IMR-90 (cell line): ENCODE results near the gene MALSU1. TPM values are rescaled to one million over a fixed set of nuclear protein-coding genes. Genes with fewer than 3 reads are reported as not detected.
A peak's percentile ranks its signal among the peaks of the same experiment; 100 is the strongest.

Experiments used
- ATAC-seq: fragments of 200-7000 bp; cut with Tn5 transposase; 2 replicates; pipeline ENCODE4 v1.9.1; 2020; ENCODE audit warnings: low read depth, mild to moderate bottlenecking, moderate library complexity
- BruUV-seq: library from RNA; stranded (reverse); fragments of 400-500 nt; replicated peaks from 2 replicates; lab custom pipeline; 2021; lab: Mats Ljungman, UMichigan
- CTCF ChIA-PET: fragments of 300-600 bp; formaldehyde crosslinking; extraction: SDS; loops from one replicate; lab custom pipeline; 2021; ENCODE audit warnings: antibody characterized with exemption; lab: Yijun Ruan, JAX
- POLR2A ChIA-PET: fragments of 300-600 bp; sonication (Branson Sonifier 250); formaldehyde crosslinking; loops from one replicate; lab custom pipeline; 2022; ENCODE audit warnings: antibody characterized with exemption; ENCODE audit not compliant: unreplicated experiment; lab: Charles Lee
- DNase-seq: peaks from one replicate; pipeline ENCODE4 v3.0.0; 2013
- H2AFZ ChIP-seq: replicated peaks from 2 replicates; pipeline ENCODE3; 2013; ENCODE audit warnings: low read length, mild to moderate bottlenecking; ENCODE audit not compliant: poor library complexity
- H2AK5ac ChIP-seq: 2 replicates; pipeline ENCODE4 v1.6.1; 2013; ENCODE audit warnings: low read depth, low read length, inconsistent platforms
- H2AK9ac ChIP-seq: replicated peaks from 2 replicates; pipeline ENCODE3; 2013; ENCODE audit warnings: mild to moderate bottlenecking, low read depth, low read length, moderate library complexity; ENCODE audit not compliant: poor library complexity
- H2BK120ac ChIP-seq: 2 replicates; pipeline ENCODE4 v1.6.1; 2013; ENCODE audit warnings: low read depth, low read length, inconsistent platforms
- H2BK15ac ChIP-seq: 3 replicates; pipeline ENCODE4 v1.6.1; 2013; ENCODE audit warnings: low read depth, low read length, inconsistent platforms
- H2BK20ac ChIP-seq: 2 replicates; pipeline ENCODE4 v1.6.1; 2013; ENCODE audit warnings: low read depth, mild to moderate bottlenecking, inconsistent platforms, low read length, moderate library complexity
- H2BK5ac ChIP-seq: 2 replicates; pipeline ENCODE4 v1.6.1; 2013; ENCODE audit warnings: mild to moderate bottlenecking, low read depth, low read length, inconsistent platforms; ENCODE audit not compliant: poor library complexity, severe bottlenecking
- H3K14ac ChIP-seq: replicated peaks from 2 replicates; pipeline ENCODE4 v1.6.1; 2013; ENCODE audit warnings: low read depth, low read length, inconsistent platforms
- H3K18ac ChIP-seq: 2 replicates; pipeline ENCODE4 v1.6.1; 2013; ENCODE audit warnings: low read depth, low read length, control low read depth
- H3K23ac ChIP-seq: 2 replicates; pipeline ENCODE4 v1.6.1; 2013; ENCODE audit warnings: low read depth, low read length, inconsistent platforms
- H3K27ac ChIP-seq: 2 replicates; pipeline ENCODE4 v1.5.1; 2013; ENCODE audit warnings: mild to moderate bottlenecking, control low read depth, low read length; ENCODE audit not compliant: insufficient read depth
- H3K27me3 ChIP-seq: 2 replicates; pipeline ENCODE4 v1.6.1; 2013; ENCODE audit warnings: low read length; ENCODE audit not compliant: control insufficient read depth, insufficient read depth
- H3K36me3 ChIP-seq: 2 replicates; pipeline ENCODE4 v1.6.1; 2013; ENCODE audit warnings: low read length, mixed read lengths; ENCODE audit not compliant: control insufficient read depth, insufficient read depth
- H3K4ac ChIP-seq: 2 replicates; pipeline ENCODE4 v1.6.1; 2013; ENCODE audit warnings: low read depth, low read length, inconsistent platforms
- H3K4me1 ChIP-seq: 2 replicates; pipeline ENCODE4 v1.6.1; 2013; ENCODE audit warnings: low read length, mixed read lengths; ENCODE audit not compliant: control insufficient read depth, insufficient read depth
- H3K4me2 ChIP-seq: 2 replicates; pipeline ENCODE4 v1.6.1; 2013; ENCODE audit warnings: low read depth, mild to moderate bottlenecking, control low read depth, low read length, moderate library complexity
- H3K4me3 ChIP-seq: 2 replicates; pipeline ENCODE4 v1.5.1; 2013; ENCODE audit warnings: low read depth, mild to moderate bottlenecking, control low read depth, low read length, moderate library complexity; ENCODE audit not compliant: insufficient read depth
- H3K56ac ChIP-seq: 2 replicates; pipeline ENCODE4 v1.6.1; 2013; ENCODE audit warnings: low read length, inconsistent platforms; ENCODE audit not compliant: insufficient read depth; ENCODE audit errors: extremely low read depth
- H3K79me1 ChIP-seq, 2 experiments: 2 replicates each; pipeline ENCODE4 v1.6.1; 2013; ENCODE audit warnings: low read length in 2 of 2, inconsistent platforms in 1 of 2, low read depth in 1 of 2
- H3K9ac ChIP-seq: 2 replicates; pipeline ENCODE4 v1.6.1; 2013; ENCODE audit warnings: low read depth, low read length, control low read depth
- H3K9me1 ChIP-seq: 2 replicates; pipeline ENCODE4 v1.6.1; 2013; ENCODE audit warnings: low read length, inconsistent platforms; ENCODE audit not compliant: insufficient read depth
- H3K9me3 ChIP-seq: 2 replicates; pipeline ENCODE4 v1.6.1; 2013; ENCODE audit warnings: low read length; ENCODE audit not compliant: control insufficient read depth, insufficient read depth
- H4K20me1 ChIP-seq: 2 replicates; pipeline ENCODE4 v1.6.1; 2013; ENCODE audit warnings: low read length, inconsistent platforms; ENCODE audit not compliant: insufficient read depth
- H4K5ac ChIP-seq: 2 replicates; pipeline ENCODE4 v1.6.1; 2013; ENCODE audit warnings: mild to moderate bottlenecking, low read depth, low read length, control low read depth
- H4K8ac ChIP-seq, 2 experiments: 2 replicates each; pipeline ENCODE4 v1.6.1; 2013; ENCODE audit warnings: low read depth in 2 of 2, low read length in 2 of 2, control low read depth in 1 of 2, inconsistent platforms in 1 of 2
- H4K91ac ChIP-seq: 2 replicates; pipeline ENCODE4 v1.6.1; 2013; ENCODE audit warnings: low read depth, low read length, inconsistent platforms; ENCODE audit not compliant: insufficient read depth
- BHLHE40 ChIP-seq: fragments of 150-350 bp; IDR thresholded peaks from 2 replicates; pipeline ENCODE4 v1.6.1; 2016; ENCODE audit warnings: mild to moderate bottlenecking, low read depth, low read length
- CEBPB ChIP-seq: IDR thresholded peaks from 2 replicates; pipeline ENCODE4 v1.6.1; 2012; ENCODE audit warnings: low read depth, low read length, improper control_type of control experiment
- CHD1 ChIP-seq: IDR thresholded peaks from 2 replicates; pipeline ENCODE4 v1.6.1; 2012; ENCODE audit warnings: low read depth, low read length, improper control_type of control experiment
- CTCF ChIP-seq: conservative IDR thresholded peaks from 2 replicates; pipeline ENCODE4 v1.5.1; 2012; ENCODE audit warnings: mild to moderate bottlenecking, low read depth, low read length, improper control_type of control experiment
- MAZ ChIP-seq: IDR thresholded peaks from 2 replicates; pipeline ENCODE4 v1.6.1; 2012; ENCODE audit warnings: low read depth, mild to moderate bottlenecking, low read length, improper control_type of control experiment, moderate library complexity, borderline replicate concordance
- MXI1 ChIP-seq: IDR thresholded peaks from 2 replicates; pipeline ENCODE4 v1.6.1; 2012; ENCODE audit warnings: low read depth, mild to moderate bottlenecking, low read length, moderate library complexity, borderline replicate concordance
- NFE2L2 ChIP-seq: fragments of 150-350 bp; IDR thresholded peaks from 2 replicates; pipeline ENCODE4 v1.6.1; 2016; ENCODE audit warnings: low read depth, mild to moderate bottlenecking, low read length
- POLR2A ChIP-seq: IDR thresholded peaks from 2 replicates; pipeline ENCODE4 v1.6.1; 2012; ENCODE audit warnings: mild to moderate bottlenecking, low read depth, low read length
- RAD21 ChIP-seq: IDR thresholded peaks from 2 replicates; pipeline ENCODE4 v1.6.1; 2012; ENCODE audit warnings: low read length, improper control_type of control experiment
- RCOR1 ChIP-seq: IDR thresholded peaks from 2 replicates; pipeline ENCODE4 v1.6.1; 2012; ENCODE audit warnings: mild to moderate bottlenecking, low read length, improper control_type of control experiment; ENCODE audit not compliant: insufficient replicate concordance
- SMC3 ChIP-seq: fragments of 150-350 bp; IDR thresholded peaks from 2 replicates; pipeline ENCODE4 v1.6.1; 2016; ENCODE audit warnings: low read depth, mild to moderate bottlenecking, antibody characterized with exemption, low read length, moderate library complexity
- WGBS, 2 experiments: methylation state at CpG; one replicate each; pipeline versions ENCODE4 v1.1.5 to v1.1.7; 2013; ENCODE audit warnings: missing lambda C conversion rate in 2 of 2; ENCODE audit not compliant: insufficient read length in 1 of 2; ENCODE audit errors: extremely low coverage in 2 of 2; 5-methylcytosine and 5-hydroxymethylcytosine counted together
- dilution Hi-C: fragments of 300-500 bp; cut with HindIII; formaldehyde crosslinking; loops from one replicate; pipeline ENCODE4 v1.14.3; 2018; ENCODE audit warnings: low sequenced_read_pairs; ENCODE audit not compliant: unreplicated experiment
- in situ Hi-C: fragments of 300-500 bp; cut with MboI; formaldehyde crosslinking; loops from 3 replicates; pipeline ENCODE4 v1.14.3; 2019; ENCODE audit warnings: low sequenced_read_pairs, inconsistent platforms, mixed read lengths
- intact Hi-C: fragments of 100-400 bp; cut with micrococcal nuclease; formaldehyde crosslinking; loops from 2 replicates; pipeline ENCODE4 v1.10.0; 2022
- polyA plus RNA-seq, 3 experiments: library from polyadenylated mRNA; depleted of rRNA; stranded (reverse); fragments of >200 nt; gene quantifications; 2 replicates each; pipeline ENCODE4 v1.2.3, GENCODE V29; 2012; ENCODE audit warnings: low replicate concordance in 1 of 3
- total RNA-seq: library from RNA; depleted of rRNA; stranded (reverse); fragments of >200 nt; gene quantifications from 2 replicates; pipeline ENCODE4 v1.2.3, GENCODE V29; 2012

Gene MALSU1
- total and polyA plus RNA-seq, 2 of the 4 experiments (the other 2 are of a cell fraction): 30.5 to 36.0 TPM

- no peaks in the 10 kb centered on the region for H3K9me3 ChIP-seq
- no peak overlapping the region for H2AFZ ChIP-seq
- H3K4me1 ChIP-seq: peaks cover 5% of the 10 kb centered on the region
- TF ChIP-seq SMC3 (peak; percentile 8; the same call in 1 of the 2 replicates), NFE2L2 (no peak), MAZ (no peak), CTCF (peak; percentile 43), RAD21 (peak; percentile 41), BHLHE40 (no peak), RCOR1 (no peak), CEBPB (peak; percentile 69), POLR2A (no peak), MXI1 (no peak), CHD1 (no peak)
- H3K4me2 ChIP-seq: peak overlapping the region; percentile 38; the same call in 1 of the 2 replicates
- BruUV-seq: no TSS peak
- H2AK5ac ChIP-seq: peak overlapping the region; percentile 82; the same call in 1 of the 2 replicates
- H3K79me1 ChIP-seq: peaks cover 27 to 70% of the 10 kb centered on the region in 2 experiments
- dilution Hi-C loops (no loop called here), intact Hi-C loops (no loop called here), in situ Hi-C loops (no loop called here)
- peaks cover 18% of the 10 kb centered on the region; the same call in 1 of the 2 replicates for H4K20me1 ChIP-seq
- no peak overlapping the region for H2BK15ac ChIP-seq
- no peak overlapping the region; the same call in 1 of the 2 replicates for H3K14ac ChIP-seq
- H2BK20ac ChIP-seq: peak overlapping the region; percentile 30; the same call in 1 of the 2 replicates
- H4K5ac ChIP-seq: no peak overlapping the region
- CTCF ChIA-PET: interaction anchor here (0.6 to 1.5 kb wide), 5 partner anchors 10 to 82 kb away, joined by 3 to 5 read pairs (median 3); no protein-coding TSS in a partner anchor
- ATAC-seq (peak; percentile 54), DNase-seq (peak; percentile 56)
- H3K36me3 ChIP-seq: peaks cover 2% of the 10 kb centered on the region
- no peak overlapping the region for H3K56ac ChIP-seq
- WGBS, 2 experiments: no CpG with 5 or more reads among the region's 6 CpGs
- H3K4ac ChIP-seq: peak overlapping the region; percentile 34; the same call in 1 of the 2 replicates
- no peak overlapping the region for H3K27ac ChIP-seq
- peak overlapping the region; percentile 9 for H2BK5ac ChIP-seq
- H3K23ac ChIP-seq: no peak overlapping the region
- H4K8ac ChIP-seq: peak overlapping the region in 1 of 2 experiments; percentile 23; a peak in 1 of 4 replicates
- H3K18ac ChIP-seq: no peak overlapping the region
- H2BK120ac ChIP-seq: 0 out of 2 replicates have a peak overlapping the region, but pooled peaks have one; percentile 7
- H2AK9ac ChIP-seq: no peak overlapping the region
- no peaks in the 10 kb centered on the region for H3K27me3 ChIP-seq
- no peak overlapping the region for H3K9ac ChIP-seq
- no peak overlapping the region for H4K91ac ChIP-seq
- peaks cover 7% of the 10 kb centered on the region for H3K9me1 ChIP-seq
- no peak overlapping the region for H3K4me3 ChIP-seq
- POLR2A ChIA-PET: no interaction called here
Measured at GRCh38 chr7:23357190-23358093, 58.3 kb downstream of the MALSU1 start.
